Neural progenitor cell (in vitro differentiated cells): ENCODE data around the gene ZNF641. TPM values are rescaled to one million over a fixed set of nuclear protein-coding genes. Genes with fewer than 3 reads are reported as not detected.

Experiments
- DNase-seq: peaks from one replicate; pipeline ENCODE4 v3.0.0-alpha.2; 2016; ENCODE audit warnings: low spot score
- H2AFZ ChIP-seq: fragments of 200-600 bp; sonication (generic); replicated peaks from 2 replicates; pipeline ENCODE4 v1.6.1; 2016; ENCODE audit warnings: antibody characterized with exemption
- H3F3A ChIP-seq: fragments of 200-600 bp; sonication (generic); 2 replicates; pipeline ENCODE4 v1.6.1; 2016; ENCODE audit warnings: antibody characterized with exemption, low read depth
- H3K27ac ChIP-seq: fragments of 200-600 bp; sonication (generic); 2 replicates; pipeline ENCODE4 v1.5.1; 2016; ENCODE audit warnings: mild to moderate bottlenecking
- H3K27me3 ChIP-seq: fragments of 200-600 bp; sonication (generic); 2 replicates; pipeline ENCODE4 v1.6.1; 2016; ENCODE audit warnings: mild to moderate bottlenecking, moderate library complexity
- H3K36me3 ChIP-seq: fragments of 200-600 bp; sonication (generic); 2 replicates; pipeline ENCODE4 v1.5.1; 2016
- H3K4me1 ChIP-seq: fragments of 200-600 bp; sonication (generic); 2 replicates; pipeline ENCODE4 v1.6.1; 2016; ENCODE audit warnings: mixed run types
- H3K4me2 ChIP-seq: fragments of 200-600 bp; sonication (generic); 2 replicates; pipeline ENCODE4 v1.6.1; 2016
- H3K4me3 ChIP-seq: fragments of 200-600 bp; sonication (generic); 2 replicates; pipeline ENCODE4 v1.5.1; 2016
- H3K79me2 ChIP-seq: fragments of 200-600 bp; sonication (generic); 2 replicates; pipeline ENCODE4 v1.6.1; 2016; ENCODE audit warnings: low read depth
- H3K9ac ChIP-seq: fragments of 200-600 bp; sonication (generic); 2 replicates; pipeline ENCODE4 v1.6.1; 2016
- H3K9me3 ChIP-seq: fragments of 200-600 bp; sonication (generic); 2 replicates; pipeline ENCODE4 v1.5.1; 2016; ENCODE audit warnings: low read depth
- H4K20me1 ChIP-seq: fragments of 200-600 bp; sonication (generic); 2 replicates; pipeline ENCODE4 v1.6.1; 2016; ENCODE audit warnings: low read depth
- H3K27ac Mint-ChIP-seq: 3 replicates; pipeline ENCODE4 v1.8.0; 2021; ENCODE audit warnings: mixed read lengths
- H3K27me3 Mint-ChIP-seq: 2 replicates; pipeline ENCODE4 v1.8.0; 2022; ENCODE audit warnings: low read depth, mild to moderate bottlenecking, inconsistent platforms, moderate library complexity, mixed read lengths; ENCODE audit not compliant: insufficient read depth
- H3K36me3 Mint-ChIP-seq: 3 replicates; pipeline ENCODE4 v1.8.0; 2021; ENCODE audit warnings: mixed read lengths
- H3K4me1 Mint-ChIP-seq: 3 replicates; pipeline ENCODE4 v1.8.0; 2021; ENCODE audit warnings: mixed read lengths
- H3K4me3 Mint-ChIP-seq: 3 replicates; pipeline ENCODE4 v1.8.0; 2021; ENCODE audit warnings: mild to moderate bottlenecking, moderate library complexity, mixed read lengths
- H3K9me3 Mint-ChIP-seq: 3 replicates; pipeline ENCODE4 v1.8.0; 2020; ENCODE audit warnings: mixed read lengths
- EZH2 ChIP-seq: fragments of 200-600 bp; sonication (generic); IDR thresholded peaks from 2 replicates; pipeline ENCODE4 v1.6.1; 2017; ENCODE audit warnings: antibody characterized with exemption, mild to moderate bottlenecking, moderate library complexity
- EZH2phosphoT487 ChIP-seq: fragments of 200-600 bp; sonication (generic); IDR thresholded peaks from 2 replicates; pipeline ENCODE4 v1.6.1; 2017; ENCODE audit warnings: antibody characterized with exemption
- small RNA-seq: library from RNA; depleted of rRNA; stranded (forward); fragments of <200 nt; gene quantifications from one replicate; pipeline ENCODE3, GENCODE V24; 2015
- total RNA-seq: library from RNA; depleted of rRNA; stranded (reverse); fragments of >200 nt; gene quantifications from 2 replicates; pipeline ENCODE4 v1.2.3, GENCODE V29; 2015; ENCODE audit warnings: low replicate concordance
- TF ChIP-seq, protein P1 (sequence below): fragments of 200-600 bp; sonication (generic); IDR thresholded peaks from 2 replicates; pipeline ENCODE4 v1.5.1; 2017; ENCODE audit warnings: antibody characterized with exemption, mild to moderate bottlenecking

The ZNF641 gene
- total RNA-seq, 1 donor from 2014 or later: 21.7 TPM

DNA sequence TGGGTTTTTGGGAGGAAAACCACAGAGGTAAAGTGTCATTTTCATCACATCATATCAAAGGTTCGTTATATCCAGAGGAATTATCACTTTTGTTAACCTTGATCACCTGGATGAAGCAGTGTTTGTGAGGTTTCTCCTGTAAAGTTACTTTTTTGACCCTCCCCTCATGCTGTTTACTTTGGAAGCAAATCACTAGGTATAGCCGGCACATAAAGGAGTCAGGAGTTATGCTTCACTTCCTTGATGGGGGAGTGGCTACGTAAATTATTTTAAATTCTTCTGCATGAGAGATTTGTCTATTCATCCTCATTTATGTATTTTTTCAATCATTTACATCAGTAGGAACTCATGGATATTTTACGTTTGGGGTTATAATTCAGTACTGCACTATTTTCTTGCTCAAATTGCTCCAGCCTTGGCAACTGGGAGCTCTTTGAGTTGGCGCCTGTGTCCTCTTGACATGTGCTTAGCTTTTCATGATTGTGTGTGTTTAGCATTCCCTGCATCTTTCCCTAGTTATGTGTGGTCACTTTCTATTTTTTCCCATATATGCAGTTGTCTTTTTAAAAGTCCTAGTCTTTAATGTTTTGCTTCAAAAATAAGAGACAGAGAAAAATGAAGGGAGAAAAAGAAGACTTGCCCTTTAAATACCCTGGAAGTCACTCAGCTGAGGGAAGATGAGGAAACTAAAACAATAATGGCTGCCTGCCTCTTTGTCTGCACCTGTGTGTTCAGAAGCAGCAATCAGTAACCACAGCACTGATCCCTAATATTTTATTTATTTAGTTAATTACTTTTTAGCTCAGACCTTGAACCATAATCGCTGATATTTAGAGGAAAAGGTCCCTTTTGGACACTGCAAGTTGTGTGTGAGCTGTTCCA, 62.1 kb downstream of the ZNF641 start:
- DNase-seq: no peak
- H3K9ac ChIP-seq: no peak overlapping the region
- H3K27me3 ChIP-seq: peaks cover 8% of the 10 kb centered on the region
- Mint-ChIP-seq H3K9me3 (no peaks in the 10 kb centered on the region), H3K4me1 (no peaks in the 10 kb centered on the region), H3K4me3 (no peak overlapping the region), H3K27me3 (peaks cover 4% of the 10 kb centered on the region), H3K27ac (no peak overlapping the region), H3K36me3 (no peaks in the 10 kb centered on the region)
- H3K4me1 ChIP-seq: no peaks in the 10 kb centered on the region
- TF ChIP-seq, protein P1, sequence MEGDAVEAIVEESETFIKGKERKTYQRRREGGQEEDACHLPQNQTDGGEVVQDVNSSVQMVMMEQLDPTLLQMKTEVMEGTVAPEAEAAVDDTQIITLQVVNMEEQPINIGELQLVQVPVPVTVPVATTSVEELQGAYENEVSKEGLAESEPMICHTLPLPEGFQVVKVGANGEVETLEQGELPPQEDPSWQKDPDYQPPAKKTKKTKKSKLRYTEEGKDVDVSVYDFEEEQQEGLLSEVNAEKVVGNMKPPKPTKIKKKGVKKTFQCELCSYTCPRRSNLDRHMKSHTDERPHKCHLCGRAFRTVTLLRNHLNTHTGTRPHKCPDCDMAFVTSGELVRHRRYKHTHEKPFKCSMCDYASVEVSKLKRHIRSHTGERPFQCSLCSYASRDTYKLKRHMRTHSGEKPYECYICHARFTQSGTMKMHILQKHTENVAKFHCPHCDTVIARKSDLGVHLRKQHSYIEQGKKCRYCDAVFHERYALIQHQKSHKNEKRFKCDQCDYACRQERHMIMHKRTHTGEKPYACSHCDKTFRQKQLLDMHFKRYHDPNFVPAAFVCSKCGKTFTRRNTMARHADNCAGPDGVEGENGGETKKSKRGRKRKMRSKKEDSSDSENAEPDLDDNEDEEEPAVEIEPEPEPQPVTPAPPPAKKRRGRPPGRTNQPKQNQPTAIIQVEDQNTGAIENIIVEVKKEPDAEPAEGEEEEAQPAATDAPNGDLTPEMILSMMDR: no peak
- TF ChIP-seq EZH2: no peak
- TF ChIP-seq EZH2phosphoT487: no peak
- H3K9me3 ChIP-seq: no peaks in the 10 kb centered on the region
- H2AFZ ChIP-seq: peak overlapping the region; percentile 68
- no peak overlapping the region for H3K4me2 ChIP-seq
- no peak overlapping the region for H3K4me3 ChIP-seq
- H3K36me3 ChIP-seq: no peaks in the 10 kb centered on the region
- H3F3A ChIP-seq: no peaks in the 10 kb centered on the region
- no peaks in the 10 kb centered on the region for H3K79me2 ChIP-seq
- no peak overlapping the region for H3K27ac ChIP-seq
- no peaks in the 10 kb centered on the region for H4K20me1 ChIP-seq

Small RNA genes within 50 kb of the gene (small RNA-seq; reads per million reads assigned to genes)
- gene AC024257.2: not detected

Other genes with a start within 250 kb of the ZNF641 start
- 37.6 and 89.9 TPM in 2 replicates for gene SENP1, start 244.8 kb downstream of the ZNF641 start, total RNA-seq
- 128 and 161 TPM in 2 replicates for gene PFKM, start 231.6 kb downstream of the ZNF641 start, total RNA-seq
- gene ASB8, start 193.4 kb downstream of the ZNF641 start, total RNA-seq: 4.2 and 5.9 TPM in 2 replicates
- 0.28 and 1.1 TPM in 2 replicates for gene CCDC184, start 167.3 kb downstream of the ZNF641 start, total RNA-seq
- gene OR10AD1, start 147.6 kb downstream of the ZNF641 start, total RNA-seq: not detected in 2 replicates
- not detected in 2 replicates for gene ANP32D, start 121.6 kb upstream of the ZNF641 start, total RNA-seq
- not detected in 2 replicates for gene C12orf54, start 131.6 kb upstream of the ZNF641 start, total RNA-seq
- not detected in 2 replicates for gene OR8S1, start 174.7 kb upstream of the ZNF641 start, total RNA-seq
- not detected in 2 replicates for gene LALBA, start 219.1 kb upstream of the ZNF641 start, total RNA-seq